Activated CD8-positive, alpha-beta memory T cell treated with anti-CD3 and anti-CD28 coated beads for 4 hours (primary cell): ENCODE measurements around the gene EPB41L1.
"Not testable (repeated sequence)": the region's sequence is repeated elsewhere in the genome, so short reads cannot be mapped to it uniquely, and the experiment has no call there.

Experiments
- DNase-seq, 2 donors: peaks; one replicate each; pipeline ENCODE4 v3.0.0-alpha.2; 2020; ENCODE audit warnings: low read depth in 2 of 2

Gene EPB41L1

GRCh38 chr20:36126836-36127527 lies 27.6 kb upstream of the EPB41L1 start:
- no peak for DNase-seq

- DNase-seq, result no peak
Measured at GRCh38 chr20:36128463-36129159, 25.9 kb upstream of the EPB41L1 start.

- DNase-seq, result no peak
Measured at GRCh38 chr20:36129160-36129543, 25.4 kb upstream of the EPB41L1 start.

GRCh38 chr20:36130390-36130789 lies 24.1 kb upstream of the EPB41L1 start:
- DNase-seq, result no peak

GRCh38 chr20:36132802-36133211 lies 21.7 kb upstream of the EPB41L1 start:
- no peak for DNase-seq

GRCh38 chr20:36133821-36134220 lies 20.7 kb upstream of the EPB41L1 start:
- no peak for DNase-seq

DNA sequence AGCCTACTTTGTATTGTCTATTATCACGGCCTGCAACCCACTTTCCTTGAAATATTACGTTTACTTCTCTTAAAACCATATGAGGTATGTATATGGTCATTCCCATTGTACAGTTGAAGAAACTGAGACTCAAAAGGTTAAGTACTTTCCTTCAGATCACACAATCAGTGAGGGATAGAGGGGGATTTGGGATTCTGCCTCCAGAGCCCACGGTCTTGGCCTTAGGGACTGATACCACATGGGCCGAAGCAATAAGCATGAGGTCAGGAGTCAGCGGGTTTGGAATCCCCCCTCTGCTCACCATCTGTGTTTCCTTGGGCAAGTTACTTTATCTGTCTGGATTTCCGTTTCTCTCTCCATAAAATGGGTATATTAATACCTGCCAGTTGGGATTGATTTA lies 19.4 kb upstream of the EPB41L1 start:
- DNase-seq, result no peak

DNA sequence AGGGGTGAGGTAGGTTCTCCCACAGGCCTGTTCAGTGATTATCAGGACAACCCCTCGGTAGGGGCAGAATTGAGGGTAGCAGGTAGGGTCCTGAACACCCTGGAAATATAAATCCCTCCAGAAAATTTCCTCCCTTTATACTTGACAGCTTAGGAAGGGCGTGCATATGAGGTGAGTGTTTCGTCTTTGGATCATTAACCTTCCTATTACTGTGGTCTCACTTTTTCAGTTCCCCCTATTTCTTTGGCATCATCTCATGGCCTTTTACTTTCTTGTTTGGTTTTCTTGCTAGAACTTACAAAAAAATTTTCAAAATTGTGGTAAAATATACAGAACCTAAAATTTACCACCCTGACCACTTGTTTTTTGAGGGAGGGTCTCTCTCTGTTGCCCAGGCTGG lies 18.7 kb upstream of the EPB41L1 start:
- DNase-seq, result no peak

DNA sequence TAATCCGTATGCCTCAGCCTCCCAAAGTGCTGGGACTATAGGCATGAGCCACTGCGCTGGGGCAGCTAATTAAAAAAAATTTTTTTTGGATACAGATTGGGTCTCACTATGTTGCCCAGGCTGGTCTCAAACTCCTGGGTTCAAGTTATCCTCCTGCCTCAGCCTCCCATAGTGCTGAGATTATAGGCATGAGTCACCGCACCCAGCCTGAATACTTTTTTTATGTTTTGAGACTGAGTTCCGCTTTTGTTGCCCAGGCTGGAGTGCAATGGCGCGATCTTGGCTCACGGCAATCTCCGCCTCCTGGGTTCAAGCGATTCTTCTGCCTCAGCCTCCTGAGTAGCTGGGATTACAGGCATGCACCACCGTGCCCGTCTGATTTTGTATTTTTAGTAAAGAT lies 17.2 kb upstream of the EPB41L1 start:
- not testable (repeated sequence) for DNase-seq

DNA sequence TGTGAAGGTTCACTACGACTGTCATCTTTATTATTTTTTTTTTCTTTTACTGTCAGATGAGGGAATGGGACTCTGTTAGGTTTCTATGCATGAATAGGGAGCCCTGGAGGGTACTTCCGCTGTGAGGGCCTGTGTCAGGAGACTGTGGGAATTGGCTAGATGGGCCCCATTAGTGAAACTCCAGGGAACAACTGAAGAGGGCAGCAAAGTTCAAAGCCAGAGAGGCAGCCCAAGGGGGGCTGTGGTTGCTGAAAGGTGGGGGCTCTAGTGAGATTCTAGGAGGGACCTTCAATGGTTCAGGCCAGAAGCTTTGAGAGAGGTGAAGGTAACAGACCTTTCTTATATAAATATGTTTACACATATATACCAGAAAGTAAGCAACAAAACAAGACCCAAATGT lies 13.2 kb upstream of the EPB41L1 start:
- no peak for DNase-seq

GRCh38 chr20:36144336-36144735 lies 10.2 kb upstream of the EPB41L1 start:
- no peak for DNase-seq

DNA sequence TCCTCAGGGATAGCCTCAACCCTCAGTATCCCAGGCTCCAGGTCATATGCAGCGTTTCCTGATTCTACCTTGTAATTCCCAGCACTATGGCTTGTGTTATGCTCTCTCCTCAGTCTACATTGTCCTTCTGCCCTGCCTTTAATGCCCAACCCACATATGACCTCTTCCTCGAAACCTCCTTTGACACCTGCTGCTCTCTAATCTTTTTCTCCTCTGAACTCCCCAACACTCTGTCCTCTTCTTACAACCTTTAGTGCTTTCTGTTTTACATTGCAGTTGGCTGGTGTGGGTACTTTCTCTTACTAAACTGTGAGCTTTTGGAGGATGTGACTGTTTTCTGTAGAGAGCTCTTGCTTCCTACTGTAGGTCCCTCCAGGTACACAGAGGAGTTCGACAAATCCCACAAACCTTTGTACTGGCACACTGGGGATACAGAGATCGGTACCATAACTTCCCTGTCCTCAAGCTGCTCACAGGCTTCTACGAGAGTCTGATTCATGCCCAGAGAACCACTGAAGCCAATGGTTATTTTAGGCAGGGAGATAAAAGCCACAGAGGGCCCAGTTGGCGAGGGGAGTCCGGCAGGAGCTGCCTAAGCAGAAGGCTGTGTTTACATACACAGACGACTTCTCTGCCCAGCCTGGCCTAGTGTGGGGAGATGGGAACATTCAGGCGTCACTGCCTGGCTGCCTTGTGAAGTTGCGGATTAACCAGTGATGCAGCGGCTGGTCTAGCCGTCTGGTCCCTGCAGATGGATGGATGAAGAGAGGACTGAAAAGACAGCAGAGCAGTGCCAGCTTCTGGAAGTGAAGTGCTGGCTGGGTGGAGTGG lies 8.4 kb upstream of the EPB41L1 start:
- DNase-seq, result no peak

- no peak for DNase-seq
Measured at GRCh38 chr20:36147690-36148089, 6.8 kb upstream of the EPB41L1 start.

- DNase-seq, result no peak
Measured at GRCh38 chr20:36148439-36148838, 6.1 kb upstream of the EPB41L1 start.

DNA sequence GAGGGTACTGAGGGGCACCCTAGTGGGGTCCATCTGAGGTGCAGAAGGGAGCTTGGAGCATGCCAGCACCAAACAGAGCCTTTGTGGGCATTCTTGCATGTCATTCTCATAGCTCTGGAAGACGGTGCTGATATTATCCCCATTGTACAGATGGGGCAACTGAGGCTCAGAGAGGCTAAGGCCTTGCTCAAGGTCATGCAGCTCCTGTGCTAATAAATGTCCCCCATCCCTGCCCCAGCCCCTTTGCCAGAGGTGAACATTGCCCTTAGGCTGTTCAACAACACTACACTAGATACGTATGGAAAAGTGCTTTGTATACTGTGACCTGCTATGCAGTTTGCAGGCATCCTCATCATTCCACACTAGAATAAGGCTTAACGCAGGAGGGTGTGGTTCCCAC lies 5.5 kb upstream of the EPB41L1 start:
- no peak for DNase-seq

- no peak for DNase-seq
Measured at GRCh38 chr20:36149469-36149868, 5.1 kb upstream of the EPB41L1 start.

GRCh38 chr20:36150489-36150846 lies 4.1 kb upstream of the EPB41L1 start:
- DNase-seq, result no peak

DNA sequence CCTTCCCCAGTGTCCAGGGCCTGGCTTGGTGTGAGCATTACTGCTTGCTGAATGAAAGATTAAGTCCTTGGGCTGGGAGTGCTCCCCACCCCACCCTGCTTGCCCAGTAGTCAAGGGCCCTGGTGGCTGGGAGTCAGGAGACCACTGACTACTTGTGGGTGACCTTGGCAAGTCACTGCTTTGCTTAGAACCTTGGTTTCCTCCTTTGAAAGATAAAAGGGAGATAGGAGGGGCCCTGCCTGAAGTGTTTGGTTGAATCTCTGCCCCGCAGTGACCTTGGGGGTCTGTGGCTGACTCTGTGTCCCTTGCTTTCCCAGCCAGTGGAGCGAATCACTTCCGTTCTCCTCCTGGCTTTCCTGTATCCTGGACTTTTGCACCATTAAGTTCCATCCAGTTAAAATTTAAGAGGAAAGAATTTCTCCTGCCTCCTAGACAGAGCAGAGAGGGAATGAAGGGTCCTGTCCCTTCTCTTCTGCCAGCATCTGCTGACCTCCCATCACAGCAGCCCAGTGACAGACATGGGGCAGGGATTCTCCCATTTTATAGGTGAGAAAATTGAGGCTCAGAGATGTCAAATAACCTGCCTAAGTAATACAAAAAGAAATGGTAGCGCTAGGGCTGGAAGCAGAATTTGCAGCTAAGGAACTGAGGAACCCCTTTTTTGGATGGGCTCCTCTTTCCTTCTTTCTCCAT lies 3.5 kb upstream of the EPB41L1 start:
- DNase-seq, result no peak

DNA sequence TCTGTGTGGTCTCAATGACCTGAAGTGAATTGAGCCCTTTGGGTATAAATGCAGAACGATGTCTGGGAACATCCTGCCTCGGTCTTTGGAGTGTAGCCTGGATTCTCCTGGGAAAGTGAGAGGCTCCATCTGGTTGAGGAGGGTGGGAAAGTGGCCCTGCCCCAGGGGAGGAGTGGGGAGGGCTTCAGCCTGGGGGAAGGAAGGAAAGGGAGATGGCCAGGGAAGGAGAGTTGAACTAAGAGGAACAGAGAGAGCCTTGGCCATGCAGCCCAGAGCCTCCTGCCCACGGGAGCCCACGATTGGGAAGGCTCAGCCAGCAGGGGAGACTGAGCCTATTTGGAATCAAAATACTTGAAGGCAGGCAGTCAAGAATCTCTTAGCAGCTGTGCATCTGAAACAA lies 2.3 kb upstream of the EPB41L1 start:
- DNase-seq, result no peak

DNA sequence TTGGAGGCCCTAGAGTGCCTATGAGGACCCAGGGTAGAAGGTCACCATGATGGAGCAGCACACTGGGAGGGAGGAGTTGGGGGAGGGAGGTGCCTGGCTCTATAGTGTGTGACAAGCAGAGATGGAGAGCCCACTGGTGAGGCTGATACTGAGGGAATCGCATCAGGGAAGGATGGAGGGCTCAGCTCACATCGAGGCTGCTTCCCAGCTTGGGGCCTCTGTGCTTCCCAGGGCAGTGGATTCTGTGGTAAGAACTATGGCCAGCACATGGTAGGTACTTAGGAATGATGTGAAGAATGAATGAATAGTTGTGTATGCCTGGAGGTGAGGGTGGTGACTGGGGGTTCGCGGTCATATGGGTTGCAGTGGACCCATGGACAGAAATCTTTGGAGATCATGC lies 1.3 kb upstream of the EPB41L1 start:
- DNase-seq, result no peak

- peak in 1 of 2 donors; percentile 12 for DNase-seq
Measured at GRCh38 chr20:36153736-36154699, 522 bp upstream of the EPB41L1 start.
